Panc1 (cell line): ENCODE data around the gene RSPH6A. TPM values are rescaled to one million over a fixed set of nuclear protein-coding genes. Genes with fewer than 3 reads are reported as not detected.

ENCODE experiments used
- ATAC-seq: fragments of 200-7000 bp; cut with Tn5 transposase; 2 replicates; pipeline ENCODE4 v1.9.1; 2020; ENCODE audit warnings: mild to moderate bottlenecking, moderate library complexity
- BruUV-seq: library from RNA; stranded (reverse); fragments of 400-500 nt; replicated peaks from 2 replicates; lab custom pipeline; 2021; lab: Mats Ljungman, UMichigan
- CTCF ChIA-PET: fragments of 300-600 bp; sonication (Branson Sonifier 250); formaldehyde crosslinking; loops from one replicate; lab custom pipeline; 2022; ENCODE audit warnings: antibody characterized with exemption; lab: Charles Lee
- POLR2A ChIA-PET: fragments of 300-600 bp; sonication (Branson Sonifier 250); formaldehyde crosslinking; loops from one replicate; lab custom pipeline; 2022; ENCODE audit warnings: antibody characterized with exemption; lab: Charles Lee
- DNase-seq: peaks from one replicate; pipeline ENCODE4 v3.0.0-alpha.2; 2010; ENCODE audit warnings: low read depth, low spot score
- H3K27ac ChIP-seq: 2 replicates; pipeline ENCODE4 v1.5.1; 2011; ENCODE audit warnings: mild to moderate bottlenecking, low read length, inconsistent platforms
- H3K27me3 ChIP-seq: fragments of 200-500 bp; sonication (Bioruptor generic); 2 replicates; pipeline ENCODE4 v1.6.0; 2014; ENCODE audit warnings: low read length, inconsistent platforms; ENCODE audit not compliant: control insufficient read depth, insufficient read depth
- H3K36me3 ChIP-seq: fragments of 200-500 bp; sonication (Bioruptor generic); 2 replicates; pipeline ENCODE4 v1.5.1; 2014; ENCODE audit warnings: inconsistent platforms, mild to moderate bottlenecking, low read length, moderate library complexity; ENCODE audit not compliant: control insufficient read depth, insufficient read depth
- H3K4me1 ChIP-seq: 2 replicates; pipeline ENCODE4 v1.5.1; 2011; ENCODE audit warnings: inconsistent platforms, mild to moderate bottlenecking, low read length, moderate library complexity; ENCODE audit not compliant: control insufficient read depth, insufficient read depth
- H3K4me3 ChIP-seq, 2 experiments: 2 replicates each; pipeline ENCODE4 v1.5.1; 2011 to 2012; ENCODE audit warnings: low read depth in 2 of 2, low read length in 2 of 2, mild to moderate bottlenecking in 2 of 2, inconsistent platforms in 1 of 2, moderate library complexity in 1 of 2
- H3K9me3 ChIP-seq: fragments of 200-500 bp; sonication (Bioruptor generic); 2 replicates; pipeline ENCODE4 v1.5.1; 2014; ENCODE audit warnings: low read depth, mild to moderate bottlenecking, inconsistent platforms, low read length, moderate library complexity; ENCODE audit not compliant: control insufficient read depth, insufficient read depth
- POLR2AphosphoS5 ChIP-seq: IDR thresholded peaks from 2 replicates; pipeline ENCODE4 v1.6.1; 2012; ENCODE audit warnings: mild to moderate bottlenecking, low read depth, low read length, moderate library complexity
- REST ChIP-seq, 2 experiments: IDR thresholded peaks; 2 replicates each; pipeline ENCODE4 v1.6.1; 2011 to 2012; ENCODE audit warnings: low read depth in 2 of 2, control low read depth in 1 of 2, low read length in 1 of 2, mild to moderate bottlenecking in 1 of 2, moderate library complexity in 1 of 2; ENCODE audit not compliant: insufficient read depth in 1 of 2
- SIN3A ChIP-seq: IDR thresholded peaks from 2 replicates; pipeline ENCODE4 v1.6.1; 2012; ENCODE audit warnings: low read depth, mild to moderate bottlenecking, low read length, moderate library complexity, borderline replicate concordance; ENCODE audit not compliant: insufficient read depth
- TCF7L2 ChIP-seq: IDR thresholded peaks from 2 replicates; pipeline ENCODE4 v1.6.1; 2011; ENCODE audit warnings: mild to moderate bottlenecking, low read depth, low read length, inconsistent platforms
- in situ Hi-C: cut with HindIII; loops from 2 replicates; pipeline ENCODE4 v1.10.0; 2016; ENCODE audit warnings: low sequenced_read_pairs, low pct_unique_long_range_greater_than_20kb
- intact Hi-C: fragments of 100-400 bp; cut with micrococcal nuclease; formaldehyde crosslinking; loops from one replicate; pipeline ENCODE4 v1.10.0; 2022; ENCODE audit not compliant: unreplicated experiment
- total RNA-seq: library from RNA; stranded (reverse); gene quantifications from one replicate; pipeline ENCODE4 v1.2.1, GENCODE V29; 2021; ENCODE audit not compliant: unreplicated experiment
- TF ChIP-seq, protein P1 (sequence below): fragments of 450-650 bp; IDR thresholded peaks from 2 replicates; pipeline ENCODE4 v1.5.1; 2017; ENCODE audit warnings: mild to moderate bottlenecking

The RSPH6A gene
- total RNA-seq, 1 experiment from 2014 or later: not detected

- H3K4me3 ChIP-seq: no peak overlapping the region
- H3K27me3 ChIP-seq: no peaks in the 10 kb centered on the region
- CTCF ChIA-PET: no interaction called here
- H3K9me3 ChIP-seq: no peaks in the 10 kb centered on the region
- intact Hi-C loops: no loop called here
- TF ChIP-seq, protein P1, sequence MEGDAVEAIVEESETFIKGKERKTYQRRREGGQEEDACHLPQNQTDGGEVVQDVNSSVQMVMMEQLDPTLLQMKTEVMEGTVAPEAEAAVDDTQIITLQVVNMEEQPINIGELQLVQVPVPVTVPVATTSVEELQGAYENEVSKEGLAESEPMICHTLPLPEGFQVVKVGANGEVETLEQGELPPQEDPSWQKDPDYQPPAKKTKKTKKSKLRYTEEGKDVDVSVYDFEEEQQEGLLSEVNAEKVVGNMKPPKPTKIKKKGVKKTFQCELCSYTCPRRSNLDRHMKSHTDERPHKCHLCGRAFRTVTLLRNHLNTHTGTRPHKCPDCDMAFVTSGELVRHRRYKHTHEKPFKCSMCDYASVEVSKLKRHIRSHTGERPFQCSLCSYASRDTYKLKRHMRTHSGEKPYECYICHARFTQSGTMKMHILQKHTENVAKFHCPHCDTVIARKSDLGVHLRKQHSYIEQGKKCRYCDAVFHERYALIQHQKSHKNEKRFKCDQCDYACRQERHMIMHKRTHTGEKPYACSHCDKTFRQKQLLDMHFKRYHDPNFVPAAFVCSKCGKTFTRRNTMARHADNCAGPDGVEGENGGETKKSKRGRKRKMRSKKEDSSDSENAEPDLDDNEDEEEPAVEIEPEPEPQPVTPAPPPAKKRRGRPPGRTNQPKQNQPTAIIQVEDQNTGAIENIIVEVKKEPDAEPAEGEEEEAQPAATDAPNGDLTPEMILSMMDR: no peak
- TF ChIP-seq TCF7L2: no peak
- no peak for TF ChIP-seq REST (IDR thresholded peaks at IDR 0.05; ENCODE audit: insufficient read depth in 1 of 2, low read depth in 2 of 2, low read length in 1 of 2)
- TF ChIP-seq POLR2AphosphoS5: no peak
- TF ChIP-seq SIN3A: no peak
- H3K4me1 ChIP-seq: no peaks in the 10 kb centered on the region; the same call in 1 of the 2 replicates
- ATAC-seq (no peak), DNase-seq (no peak)
- H3K27ac ChIP-seq: no peak overlapping the region
- no TSS peak for BruUV-seq
- no peaks in the 10 kb centered on the region for H3K36me3 ChIP-seq
- POLR2A ChIA-PET: no interaction called here
- in situ Hi-C loops: no loop called here
These were observed 11.1 kb upstream of the RSPH6A start for GRCh38 chr19:45825917-45826893.

- in situ Hi-C loops (no loop called here), intact Hi-C loops (no loop called here)
- Histone ChIP-seq H3K9me3 (no peaks in the 10 kb centered on the region), H3K4me3 (no peak overlapping the region), H3K36me3 (no peaks in the 10 kb centered on the region), H3K4me1 (no peaks in the 10 kb centered on the region; the same call in 1 of the 2 replicates), H3K27me3 (no peaks in the 10 kb centered on the region), H3K27ac (no peak overlapping the region)
- POLR2A ChIA-PET: no interaction called here
- no TSS peak for BruUV-seq
- ATAC-seq: no peak
- no peak for TF ChIP-seq REST (IDR thresholded peaks at IDR 0.05; ENCODE audit: insufficient read depth in 1 of 2, low read depth in 2 of 2, low read length in 1 of 2)
- TF ChIP-seq POLR2AphosphoS5: no peak
- no peak for TF ChIP-seq SIN3A
- TF ChIP-seq, protein P1: no peak
- TF ChIP-seq TCF7L2: no peak
- CTCF ChIA-PET: no interaction called here
- DNase-seq: no peak
These were observed 10.1 kb upstream of the RSPH6A start for GRCh38 chr19:45825263-45825605.
